ENCODE measurements around the gene MFN2. TPM values are rescaled to one million over a fixed set of nuclear protein-coding genes. Genes with fewer than 3 reads are reported as not detected.
A peak's percentile ranks its signal among the peaks of the same experiment; 100 is the strongest.

Gene MFN2
- polyA plus RNA-seq, 1 experiment: 62.5 TPM

DNA sequence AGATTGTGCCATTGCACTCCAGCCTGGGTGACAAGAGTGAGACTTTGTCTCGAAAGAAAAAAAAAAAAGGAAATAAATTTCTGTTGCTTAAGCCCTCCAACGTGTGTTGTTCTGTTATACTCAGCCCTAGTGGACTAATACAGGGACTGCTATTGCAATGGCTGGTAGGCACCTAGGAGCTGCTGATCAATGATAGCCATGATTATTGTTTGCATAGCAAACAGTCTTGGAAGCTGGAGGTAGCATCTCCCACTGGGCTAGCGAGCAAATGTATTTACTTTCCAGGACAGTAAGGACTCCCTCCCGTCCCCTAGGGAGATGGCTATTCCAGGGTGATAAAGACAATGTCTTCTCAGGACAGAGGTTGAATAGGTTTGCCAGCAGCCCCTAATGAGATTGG is 69.4 kb downstream of the MFN2 start:
- TF ChIP-seq, protein P1, sequence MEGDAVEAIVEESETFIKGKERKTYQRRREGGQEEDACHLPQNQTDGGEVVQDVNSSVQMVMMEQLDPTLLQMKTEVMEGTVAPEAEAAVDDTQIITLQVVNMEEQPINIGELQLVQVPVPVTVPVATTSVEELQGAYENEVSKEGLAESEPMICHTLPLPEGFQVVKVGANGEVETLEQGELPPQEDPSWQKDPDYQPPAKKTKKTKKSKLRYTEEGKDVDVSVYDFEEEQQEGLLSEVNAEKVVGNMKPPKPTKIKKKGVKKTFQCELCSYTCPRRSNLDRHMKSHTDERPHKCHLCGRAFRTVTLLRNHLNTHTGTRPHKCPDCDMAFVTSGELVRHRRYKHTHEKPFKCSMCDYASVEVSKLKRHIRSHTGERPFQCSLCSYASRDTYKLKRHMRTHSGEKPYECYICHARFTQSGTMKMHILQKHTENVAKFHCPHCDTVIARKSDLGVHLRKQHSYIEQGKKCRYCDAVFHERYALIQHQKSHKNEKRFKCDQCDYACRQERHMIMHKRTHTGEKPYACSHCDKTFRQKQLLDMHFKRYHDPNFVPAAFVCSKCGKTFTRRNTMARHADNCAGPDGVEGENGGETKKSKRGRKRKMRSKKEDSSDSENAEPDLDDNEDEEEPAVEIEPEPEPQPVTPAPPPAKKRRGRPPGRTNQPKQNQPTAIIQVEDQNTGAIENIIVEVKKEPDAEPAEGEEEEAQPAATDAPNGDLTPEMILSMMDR (IDR thresholded peaks at IDR 0.05; ENCODE audit: insufficient read depth, low read depth, low read length): no peak
- Histone ChIP-seq H3K36me3 (ENCODE audit: control insufficient read depth, insufficient read depth, low read length) (no peaks in the 10 kb centered on the region), H3K4me3 (ENCODE audit: low read depth, low read length) (no peak overlapping the region), H3K27me3 (ENCODE audit: control insufficient read depth, insufficient read depth, low read length) (peaks cover 11% of the 10 kb centered on the region; the same call in 1 of the 2 replicates)
- no peak for DNase-seq (ENCODE audit: low read depth)
- CTCF ChIA-PET: interaction anchor here (0.8 kb wide), 1 partner anchor 16 kb away, joined by 3 read pairs; no protein-coding TSS in a partner anchor
- POLR2A ChIA-PET: no interaction called here

DNA sequence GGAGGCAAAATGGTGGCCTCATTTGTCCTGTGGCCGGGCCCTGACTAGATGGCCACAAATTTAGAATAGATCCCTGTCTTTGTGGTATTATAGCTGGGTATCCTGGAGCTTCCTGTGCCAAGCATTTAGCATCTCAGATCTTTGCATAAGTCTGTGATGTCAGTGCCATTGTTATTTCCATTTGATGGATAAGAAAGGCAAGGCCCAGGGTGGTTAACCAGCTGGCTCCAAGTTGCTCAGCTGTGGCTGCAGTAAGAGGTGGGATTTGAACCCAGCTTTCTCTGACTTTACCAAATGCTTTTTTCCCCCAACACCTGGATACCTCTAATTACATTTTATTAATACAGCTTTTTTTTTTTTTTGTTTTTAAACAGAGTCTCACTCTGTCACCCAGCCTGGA is 71.1 kb downstream of the MFN2 start:
- no peak overlapping the region for H3K4me3 ChIP-seq (ENCODE audit: low read depth, low read length)
- CTCF ChIA-PET: interaction anchor here (1.3 to 1.8 kb wide), 2 partner anchors 16 to 29 kb away, joined by 4 to 7 read pairs; no protein-coding TSS in a partner anchor
- no peak for DNase-seq (ENCODE audit: low read depth)
- peaks cover 7% of the 10 kb centered on the region; the same call in 1 of the 2 replicates for H3K27me3 ChIP-seq (ENCODE audit: control insufficient read depth, insufficient read depth, low read length)
- TF ChIP-seq, protein P1 (IDR thresholded peaks at IDR 0.05; ENCODE audit: insufficient read depth, low read depth, low read length): no peak
- H3K36me3 ChIP-seq (ENCODE audit: control insufficient read depth, insufficient read depth, low read length): no peaks in the 10 kb centered on the region
- POLR2A ChIA-PET: no interaction called here

DNA sequence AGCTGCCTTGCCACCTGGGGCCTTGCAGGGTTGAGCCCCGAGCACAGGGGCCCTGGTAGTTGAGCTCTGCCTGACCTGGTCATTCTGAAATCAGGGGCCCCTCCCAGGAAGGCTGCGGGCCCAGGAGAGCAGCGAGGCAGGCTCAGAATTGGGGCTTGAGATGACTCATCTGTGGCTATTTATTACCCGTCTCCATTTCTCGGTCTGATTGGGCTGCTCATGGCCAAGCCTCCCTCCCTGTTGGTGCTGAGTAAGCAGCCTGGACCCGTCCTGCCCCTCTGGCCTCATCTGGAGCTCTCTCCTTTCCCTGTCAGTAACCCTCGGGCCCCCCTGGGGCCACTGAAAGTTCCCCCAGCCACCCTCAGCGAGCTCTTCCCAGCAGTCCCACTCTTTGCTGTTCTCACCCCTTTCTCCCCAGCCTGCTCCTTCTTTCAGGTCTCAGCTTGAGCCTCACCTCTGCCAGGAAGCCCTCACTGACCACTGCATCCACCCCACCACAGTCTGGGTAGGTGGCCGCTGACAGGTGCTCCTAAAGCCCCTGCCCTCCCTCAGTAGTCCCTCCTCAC is 71.8 kb downstream of the MFN2 start:
- H3K36me3 ChIP-seq (ENCODE audit: control insufficient read depth, insufficient read depth, low read length): no peaks in the 10 kb centered on the region
- DNase-seq (ENCODE audit: low read depth): peak; percentile 49
- H3K27me3 ChIP-seq (ENCODE audit: control insufficient read depth, insufficient read depth, low read length): no peaks in the 10 kb centered on the region
- POLR2A ChIA-PET: no interaction called here
- CTCF ChIA-PET: interaction anchor here (0.6 to 1.3 kb wide), 2 partner anchors 15 to 84 kb away, joined by 3 to 4 read pairs; no protein-coding TSS in a partner anchor
- TF ChIP-seq, protein P1 (IDR thresholded peaks at IDR 0.05; ENCODE audit: insufficient read depth, low read depth, low read length): no peak
- H3K4me3 ChIP-seq (ENCODE audit: low read depth, low read length): no peak overlapping the region

- POLR2A ChIA-PET: no interaction called here
- CTCF ChIA-PET: interaction anchor here (0.6 kb wide), 1 partner anchor 1885 kb away, joined by 3 read pairs; no protein-coding TSS in a partner anchor
- TF ChIP-seq, protein P1 (IDR thresholded peaks at IDR 0.05; ENCODE audit: insufficient read depth, low read depth, low read length): no peak
- Histone ChIP-seq H3K36me3 (ENCODE audit: control insufficient read depth, insufficient read depth, low read length) (no peaks in the 10 kb centered on the region), H3K27me3 (ENCODE audit: control insufficient read depth, insufficient read depth, low read length) (no peaks in the 10 kb centered on the region), H3K4me3 (ENCODE audit: low read depth, low read length) (no peak overlapping the region)
- DNase-seq (ENCODE audit: low read depth): no peak
Observed at GRCh38 chr1:12052997-12053686, 72.9 kb downstream of the MFN2 start.

GRCh38 chr1:12053752-12054548 is 73.7 kb downstream of the MFN2 start:
- POLR2A ChIA-PET: no interaction called here
- TF ChIP-seq, protein P1 (IDR thresholded peaks at IDR 0.05; ENCODE audit: insufficient read depth, low read depth, low read length): no peak

More at GRCh38 chr1:12053752-12054548, 73.7 kb downstream of the MFN2 start:
- no peaks in the 10 kb centered on the region for H3K36me3 ChIP-seq (ENCODE audit: control insufficient read depth, insufficient read depth, low read length)
- no peaks in the 10 kb centered on the region for H3K27me3 ChIP-seq (ENCODE audit: control insufficient read depth, insufficient read depth, low read length)
- CTCF ChIA-PET: interaction anchor here (0.6 kb wide), 1 partner anchor 1885 kb away, joined by 3 read pairs; no protein-coding TSS in a partner anchor
- no peak for DNase-seq (ENCODE audit: low read depth)
- no peak overlapping the region for H3K4me3 ChIP-seq (ENCODE audit: low read depth, low read length)

Measured in BJ (cell line).